ENCODE results near the gene MAPK1IP1L.

- TF ChIP-seq CTCF (IDR thresholded peaks at IDR 0.05) (no peak), POLR2A (IDR thresholded peaks at IDR 0.05) (no peak)
Observed at GRCh38 chr14:55085060-55085660, 33.7 kb downstream of the MAPK1IP1L start.
